Measurements from ENCODE around the gene STX18.

- TF ChIP-seq POLR2AphosphoS5 (IDR thresholded peaks at IDR 0.05) = no peak
- TF ChIP-seq POLR2A (IDR thresholded peaks at IDR 0.05) = no peak
Measured at GRCh38 chr4:4492161-4492847, 49.5 kb downstream of the STX18 start.
